Measurements from ENCODE around the gene SS18L1. TPM values are rescaled to one million over a fixed set of nuclear protein-coding genes. Genes with fewer than 3 reads are reported as not detected.

The SS18L1 gene
- total RNA-seq, 2 experiments from 2014 or later: 17.0 to 17.7 TPM

GRCh38 chr20:62198496-62198895 lies 54.9 kb downstream of the SS18L1 start:
- H2AFZ ChIP-seq (ENCODE audit: low read length): no peak overlapping the region
- ChIA-PET CTCF (ENCODE audit: unreplicated experiment) (no interaction called here), POLR2A (no interaction called here)
- no peak overlapping the region for H3K4me2 ChIP-seq (ENCODE audit: low read length)
- no peak for DNase-seq (ENCODE audit: low spot score)
- no peak overlapping the region for H3K27ac ChIP-seq (ENCODE audit: low read depth, low read length, poor library complexity, severe bottlenecking)
- peaks cover 72% of the 10 kb centered on the region for H3K36me3 ChIP-seq (ENCODE audit: insufficient read depth, low read length)
- no peaks in the 10 kb centered on the region for H3K79me2 ChIP-seq (ENCODE audit: insufficient read depth, low read depth, low read length)
- H3K4me1 ChIP-seq (ENCODE audit: insufficient read depth, low read length, poor library complexity, severe bottlenecking): peaks cover 35% of the 10 kb centered on the region
- no peak overlapping the region for H3K4me3 ChIP-seq (ENCODE audit: low read depth, low read length, poor library complexity, severe bottlenecking)
- no peaks in the 10 kb centered on the region for H3K9me2 ChIP-seq (ENCODE audit: insufficient read depth, low read length)
- intact Hi-C loops (cut with micrococcal nuclease; ENCODE audit: unreplicated experiment): no loop called here
- no peaks in the 10 kb centered on the region for H4K20me1 ChIP-seq (ENCODE audit: insufficient read depth, low read length)
- BruUV-seq (replicated peaks): no TSS peak
- no peaks in the 10 kb centered on the region for H3K9me3 ChIP-seq (ENCODE audit: low read length)
- no peak for TF ChIP-seq EZH2phosphoT487 (IDR thresholded peaks at IDR 0.05; ENCODE audit: borderline replicate concordance, low read depth, low read length)

GRCh38 chr20:62198931-62199330 lies 55.4 kb downstream of the SS18L1 start:
- no peak overlapping the region for H3K4me3 ChIP-seq (ENCODE audit: low read depth, low read length, poor library complexity, severe bottlenecking)
- ChIA-PET POLR2A (no interaction called here), CTCF (ENCODE audit: unreplicated experiment) (no interaction called here)
- no peaks in the 10 kb centered on the region for H3K79me2 ChIP-seq (ENCODE audit: insufficient read depth, low read depth, low read length)
- peaks cover 35% of the 10 kb centered on the region for H3K4me1 ChIP-seq (ENCODE audit: insufficient read depth, low read length, poor library complexity, severe bottlenecking)
- no TSS peak for BruUV-seq (replicated peaks)
- H2AFZ ChIP-seq (ENCODE audit: low read length): no peak overlapping the region
- no peaks in the 10 kb centered on the region for H4K20me1 ChIP-seq (ENCODE audit: insufficient read depth, low read length)
- TF ChIP-seq CTCF (conservative IDR thresholded peaks at IDR 0.05; ENCODE audit: low read length) (no peak), EZH2phosphoT487 (IDR thresholded peaks at IDR 0.05; ENCODE audit: borderline replicate concordance, low read depth, low read length) (no peak)
- no peak overlapping the region for H3K27ac ChIP-seq (ENCODE audit: low read depth, low read length, poor library complexity, severe bottlenecking)
- H3K9me2 ChIP-seq (ENCODE audit: insufficient read depth, low read length): no peaks in the 10 kb centered on the region
- H3K9me3 ChIP-seq (ENCODE audit: low read length): no peaks in the 10 kb centered on the region
- intact Hi-C loops (cut with micrococcal nuclease; ENCODE audit: unreplicated experiment): no loop called here
- DNase-seq (ENCODE audit: low spot score): no peak
- peaks cover 74% of the 10 kb centered on the region for H3K36me3 ChIP-seq (ENCODE audit: insufficient read depth, low read length)
- H3K4me2 ChIP-seq (ENCODE audit: low read length): no peak overlapping the region

GRCh38 chr20:62200491-62201172 lies 57.1 kb downstream of the SS18L1 start:
- ChIA-PET POLR2A (interaction anchor here (0.8 kb wide), 1 partner anchor 170 kb away, joined by 3 read pairs; no protein-coding TSS in a partner anchor), CTCF (ENCODE audit: unreplicated experiment) (no interaction called here)
- TF ChIP-seq CTCF (conservative IDR thresholded peaks at IDR 0.05; ENCODE audit: low read length) (no peak), EZH2phosphoT487 (IDR thresholded peaks at IDR 0.05; ENCODE audit: borderline replicate concordance, low read depth, low read length) (no peak)
- Histone ChIP-seq H3K4me2 (ENCODE audit: low read length) (no peak overlapping the region), H3K27ac (ENCODE audit: low read depth, low read length, poor library complexity, severe bottlenecking) (no peak overlapping the region), H3K9me2 (ENCODE audit: insufficient read depth, low read length) (no peaks in the 10 kb centered on the region), H3K36me3 (ENCODE audit: insufficient read depth, low read length) (peaks cover 70% of the 10 kb centered on the region), H4K20me1 (ENCODE audit: insufficient read depth, low read length) (no peaks in the 10 kb centered on the region), H3K9me3 (ENCODE audit: low read length) (no peaks in the 10 kb centered on the region), H2AFZ (ENCODE audit: low read length) (no peak overlapping the region), H3K4me3 (ENCODE audit: low read depth, low read length, poor library complexity, severe bottlenecking) (no peak overlapping the region), H3K79me2 (ENCODE audit: insufficient read depth, low read depth, low read length) (no peaks in the 10 kb centered on the region), H3K4me1 (ENCODE audit: insufficient read depth, low read length, poor library complexity, severe bottlenecking) (peaks cover 23% of the 10 kb centered on the region)
- DNase-seq (ENCODE audit: low spot score): no peak
- BruUV-seq (replicated peaks): no TSS peak
- intact Hi-C loops (cut with micrococcal nuclease; ENCODE audit: unreplicated experiment): no loop called here

All from OCI-LY7 (cell line).